HG03064 (cell line): ENCODE measurements around the gene OGN.

Experiments
- ATAC-seq: cut with Tn5 transposase; IDR thresholded peaks from one replicate; pipeline ENCODE4 v1.9.1; 2021; ENCODE audit warnings: low read depth; ENCODE audit not compliant: unreplicated experiment

Gene OGN

GRCh38 chr9:92406477-92406876 is 2.1 kb upstream of the OGN start:
- no peak for ATAC-seq

DNA sequence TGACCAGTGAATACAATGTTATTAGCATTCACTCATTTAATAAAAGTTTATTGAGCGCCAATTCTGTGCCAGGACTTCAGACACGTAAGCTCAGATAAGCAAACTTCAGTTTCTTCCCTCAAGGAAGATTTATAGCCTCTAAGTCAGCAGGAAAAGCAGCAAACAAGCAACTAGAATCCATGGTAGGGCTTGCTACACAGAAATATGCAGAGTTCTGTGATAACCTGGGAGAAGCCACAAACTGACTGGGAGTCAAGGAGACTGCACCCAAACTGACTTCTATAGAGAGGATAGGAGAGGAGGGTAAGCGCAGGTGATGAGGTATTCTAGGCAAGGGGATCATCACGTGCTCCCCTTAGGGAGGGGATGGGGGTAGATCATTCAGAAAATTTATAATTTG is 1.4 kb upstream of the OGN start:
- ATAC-seq: no peak

GRCh38 chr9:92402826-92403745 is 1.3 kb downstream of the OGN start:
- ATAC-seq: no peak

- ATAC-seq: no peak
Measured at GRCh38 chr9:92402360-92402759, 2.0 kb downstream of the OGN start.

DNA sequence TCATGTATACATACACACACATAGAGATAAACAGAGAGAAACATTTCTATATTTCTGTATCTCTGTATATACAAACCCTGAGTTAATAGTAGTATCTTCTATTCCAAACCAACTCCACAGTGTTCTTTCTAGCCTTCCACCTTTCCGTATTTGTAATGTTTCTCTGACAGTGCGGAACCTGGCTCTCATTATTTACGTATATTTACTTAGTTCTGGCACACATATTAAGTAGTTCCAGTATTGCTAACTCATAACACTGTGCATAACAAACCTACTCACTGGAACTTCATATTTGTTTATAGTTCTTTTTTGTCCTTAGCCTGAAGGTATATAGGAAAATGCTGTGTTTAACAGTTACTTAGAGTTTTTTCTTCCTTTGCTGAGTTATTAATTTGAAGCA is 6.5 kb downstream of the OGN start:
- ATAC-seq: no peak

DNA sequence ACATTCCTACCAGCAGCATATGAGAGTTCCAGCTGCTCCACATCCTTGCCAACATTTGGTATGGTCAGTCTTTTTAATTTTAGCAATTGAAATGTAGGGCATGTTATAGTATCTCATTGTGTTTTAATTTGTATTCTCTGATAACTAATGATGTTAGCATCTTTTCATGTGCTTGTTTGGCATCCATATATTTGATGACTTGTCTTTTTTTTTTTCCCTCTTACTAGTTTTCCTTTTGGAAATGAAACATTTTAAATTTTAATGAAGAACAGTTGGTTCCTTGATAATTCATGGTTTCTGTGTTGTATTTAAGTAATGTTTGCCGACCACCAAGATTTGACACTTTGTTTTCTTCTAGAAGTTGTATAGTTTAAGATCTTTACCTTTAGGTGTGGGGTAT is 8.8 kb downstream of the OGN start:
- ATAC-seq: no peak

DNA sequence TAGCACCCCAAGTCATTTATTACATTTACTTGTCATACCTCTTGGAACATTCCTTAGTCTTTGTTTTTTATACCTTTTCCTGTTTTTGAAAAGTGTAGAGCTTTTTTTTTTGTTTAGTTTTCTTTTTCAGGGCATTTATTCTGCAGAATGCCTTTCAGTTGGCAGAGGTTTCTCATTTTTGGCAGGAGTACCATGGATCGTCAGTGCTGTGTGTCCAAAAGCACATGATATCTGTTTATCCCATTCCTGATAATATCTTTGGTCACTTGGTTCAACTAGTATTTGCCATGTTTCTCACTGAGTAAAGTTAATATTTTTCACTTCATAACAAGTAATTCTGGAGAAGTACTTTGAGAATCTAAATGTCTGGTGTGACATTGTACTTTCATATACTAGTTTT is 10.7 kb downstream of the OGN start:
- ATAC-seq: no peak

- ATAC-seq: no peak
Measured at GRCh38 chr9:92392690-92393089, 11.7 kb downstream of the OGN start.

GRCh38 chr9:92385953-92386352 is 18.4 kb downstream of the OGN start:
- ATAC-seq: no peak

DNA sequence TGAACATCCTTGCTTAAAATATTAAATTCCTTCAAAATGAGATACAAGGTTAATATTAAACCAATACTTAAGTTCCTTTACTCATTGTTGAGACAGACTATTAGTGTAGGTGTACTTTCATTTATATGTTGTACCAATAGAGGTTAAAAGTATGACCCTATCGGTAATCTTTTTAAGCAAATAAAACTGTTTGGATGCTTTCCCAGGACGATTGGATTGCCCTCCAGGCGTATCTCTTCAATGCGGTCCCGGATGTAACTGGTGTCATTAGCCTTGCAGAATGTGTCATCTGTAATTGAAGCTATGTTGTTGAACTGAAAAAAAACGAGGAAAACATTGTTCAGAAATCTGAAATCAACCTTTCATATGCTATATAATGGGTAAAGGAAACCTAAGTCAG is 18.9 kb downstream of the OGN start:
- no peak for ATAC-seq

DNA sequence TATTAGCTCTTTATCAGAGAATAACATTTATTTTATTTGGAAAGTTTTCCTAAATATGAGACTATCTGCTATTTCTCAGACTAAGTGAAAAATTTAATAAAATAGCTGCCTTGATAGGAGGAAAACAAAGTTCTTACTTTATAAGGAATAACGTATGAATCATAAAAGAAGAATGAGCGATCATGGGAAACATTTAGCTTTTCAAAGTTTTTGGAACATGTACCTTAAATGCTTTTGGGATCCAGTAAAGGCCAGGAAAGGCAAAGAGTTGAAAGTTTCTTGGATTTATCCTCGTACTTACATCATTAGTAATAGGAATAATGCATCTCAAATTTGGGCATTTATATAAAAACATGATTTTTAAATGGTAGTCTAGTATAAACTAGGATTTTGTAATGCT is 19.4 kb downstream of the OGN start:
- no peak for ATAC-seq

- no peak for ATAC-seq
Measured at GRCh38 chr9:92384375-92384774, 20.0 kb downstream of the OGN start.

- ATAC-seq: no peak
Measured at GRCh38 chr9:92381775-92382174, 22.6 kb downstream of the OGN start.

DNA sequence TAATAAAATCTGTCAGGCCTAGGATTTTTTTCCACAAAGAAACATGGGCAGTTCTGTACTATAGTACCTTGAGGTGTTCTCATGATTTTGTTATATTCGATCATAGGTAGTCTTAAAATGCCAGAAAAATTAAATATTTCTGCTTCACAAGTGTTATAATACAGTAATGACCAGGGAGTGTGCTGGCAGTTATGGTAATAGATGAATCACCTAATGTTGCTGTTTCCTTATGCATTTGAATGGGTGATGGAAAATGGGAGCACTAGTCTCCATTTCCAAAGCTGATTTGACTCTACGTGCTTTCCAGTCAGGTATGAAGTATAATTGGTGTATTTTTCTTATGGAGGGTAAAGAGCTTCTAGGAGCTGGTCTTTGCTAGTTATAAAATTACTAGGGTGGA is 23.8 kb downstream of the OGN start:
- no peak for ATAC-seq

DNA sequence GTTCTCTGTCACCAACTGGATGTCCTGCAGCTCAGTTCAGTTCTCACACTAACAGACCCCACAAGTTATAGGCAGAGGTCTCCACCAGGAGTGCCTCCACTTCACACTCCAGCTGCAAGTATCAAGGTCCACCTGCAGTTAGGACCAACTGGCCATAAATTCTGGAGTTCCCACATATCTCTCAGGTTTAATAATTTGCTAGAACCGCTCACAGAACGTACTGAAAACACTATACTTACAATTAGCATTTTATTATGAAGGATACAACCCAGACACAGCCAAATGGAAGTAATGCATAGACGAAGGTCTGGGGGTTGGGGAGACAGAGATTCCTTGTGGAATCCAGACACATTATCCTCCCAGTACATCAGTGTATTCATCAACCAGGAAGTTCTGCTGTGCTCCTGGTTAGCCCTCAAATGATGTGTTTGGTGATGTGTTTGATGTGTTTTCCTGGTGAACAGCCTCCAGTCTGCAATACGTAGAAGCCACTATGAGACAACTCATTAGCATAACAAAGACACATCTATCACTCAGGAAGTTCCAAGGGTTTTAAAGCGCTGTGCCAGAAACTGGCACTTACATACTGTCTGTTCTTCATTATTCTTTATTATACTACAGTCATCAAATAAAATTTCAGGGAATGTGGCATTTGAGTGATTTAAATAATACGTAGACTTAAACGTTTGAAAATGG is 25.4 kb downstream of the OGN start:
- ATAC-seq: no peak

DNA sequence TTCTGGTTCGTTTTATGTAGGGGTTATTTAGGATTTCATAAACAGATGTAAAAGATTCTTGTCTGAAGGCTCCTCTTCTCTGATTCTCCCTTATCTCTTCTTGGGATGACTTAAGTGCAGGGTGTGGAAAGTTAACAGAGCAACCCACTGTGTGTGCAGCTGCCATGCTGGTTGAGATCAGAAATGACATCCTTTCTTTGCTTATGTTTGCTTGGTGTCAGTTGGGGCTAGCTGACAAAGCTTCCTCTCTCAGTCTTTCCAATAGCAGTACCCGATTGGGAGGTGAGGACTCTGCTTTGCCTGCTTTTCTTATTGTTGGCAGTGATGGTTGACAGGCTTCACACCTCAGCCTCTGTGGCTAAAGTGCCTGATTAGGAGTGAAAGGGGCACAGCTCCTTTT is 26.5 kb downstream of the OGN start:
- ATAC-seq: no peak

DNA sequence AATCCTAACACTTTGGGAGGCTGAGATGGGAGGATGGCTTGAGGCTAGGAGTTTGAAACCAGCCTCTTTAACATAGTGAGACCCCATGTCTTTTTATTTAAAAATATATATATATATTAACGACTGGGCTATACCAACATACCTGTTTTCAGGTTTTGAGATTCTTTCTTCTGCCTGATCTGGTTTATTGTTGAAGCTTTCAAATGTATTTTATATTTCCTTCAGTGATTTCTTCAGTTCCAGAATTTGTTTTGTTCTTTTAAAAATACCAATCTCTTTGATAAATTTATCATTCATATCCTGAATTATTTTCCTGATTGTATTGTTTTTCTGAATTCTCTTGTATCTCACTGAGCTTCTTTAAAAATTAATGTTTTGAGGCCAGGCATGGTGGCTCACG is 31.2 kb downstream of the OGN start:
- no peak for ATAC-seq

DNA sequence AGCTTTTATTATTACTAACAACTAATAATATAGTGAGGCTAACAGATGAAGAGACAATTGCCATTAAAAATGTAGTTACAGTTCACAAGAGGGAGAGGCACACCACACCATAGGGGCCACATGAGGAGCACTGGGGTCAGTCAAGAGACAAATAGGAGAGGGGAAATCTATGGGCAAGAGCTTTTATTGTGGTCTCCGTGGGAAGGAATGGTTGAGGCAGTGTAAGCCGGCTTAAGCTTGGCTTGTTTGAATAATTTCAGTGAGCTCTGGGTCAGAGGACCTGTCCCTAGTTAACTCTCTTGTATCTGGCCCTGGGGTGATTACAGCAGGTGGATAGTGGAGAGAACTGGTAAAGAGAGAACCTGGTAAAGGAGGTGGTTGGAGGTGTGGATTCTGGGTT is 35.3 kb downstream of the OGN start:
- no peak for ATAC-seq

DNA sequence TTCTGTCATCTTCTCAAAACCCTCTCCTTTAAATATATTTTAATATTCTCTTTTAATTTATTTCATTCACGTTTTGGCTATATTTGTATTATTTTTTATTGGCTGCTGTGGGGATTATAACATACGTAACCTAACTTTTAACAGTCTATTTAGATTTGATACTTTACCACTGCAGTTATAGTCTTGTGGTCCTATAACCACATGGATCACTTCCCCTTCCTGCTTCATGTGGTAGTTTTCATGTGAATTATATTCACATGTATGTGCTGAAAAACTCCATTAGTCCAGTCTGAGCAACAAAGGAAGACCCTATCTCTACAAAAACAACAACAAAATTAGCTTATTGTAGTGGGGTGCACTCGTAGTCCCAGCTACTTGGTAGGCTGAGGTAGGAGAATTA is 44.3 kb downstream of the OGN start:
- ATAC-seq: no peak

DNA sequence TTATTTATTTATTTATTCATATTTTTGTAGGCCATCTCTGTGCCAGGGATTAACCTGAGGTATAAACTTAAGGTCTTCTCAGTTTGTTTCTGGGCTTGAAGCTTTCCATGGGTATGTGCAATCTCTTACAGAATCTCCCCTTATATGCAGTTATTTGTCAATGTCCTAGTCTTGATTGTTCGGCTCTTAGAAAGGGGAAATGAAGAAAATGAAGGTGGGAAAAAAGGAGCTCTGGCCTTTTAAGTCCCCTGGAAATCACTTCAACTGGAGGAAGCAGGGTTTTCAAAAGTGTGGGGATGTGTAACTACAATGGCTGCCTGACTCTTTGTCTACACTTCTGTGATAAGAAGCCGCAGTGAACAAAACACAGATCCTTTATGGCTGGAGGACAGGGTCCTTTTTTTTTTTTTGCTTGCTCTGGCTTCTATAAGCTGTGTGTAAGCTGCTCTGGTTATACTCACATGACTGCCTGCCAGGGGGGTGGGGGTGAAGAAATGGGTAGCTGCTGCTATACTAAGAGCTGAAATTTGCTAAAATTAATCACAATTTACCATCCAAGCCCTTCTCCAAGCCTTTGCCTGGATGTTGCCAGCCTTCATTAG is 44.9 kb downstream of the OGN start:
- ATAC-seq: no peak

DNA sequence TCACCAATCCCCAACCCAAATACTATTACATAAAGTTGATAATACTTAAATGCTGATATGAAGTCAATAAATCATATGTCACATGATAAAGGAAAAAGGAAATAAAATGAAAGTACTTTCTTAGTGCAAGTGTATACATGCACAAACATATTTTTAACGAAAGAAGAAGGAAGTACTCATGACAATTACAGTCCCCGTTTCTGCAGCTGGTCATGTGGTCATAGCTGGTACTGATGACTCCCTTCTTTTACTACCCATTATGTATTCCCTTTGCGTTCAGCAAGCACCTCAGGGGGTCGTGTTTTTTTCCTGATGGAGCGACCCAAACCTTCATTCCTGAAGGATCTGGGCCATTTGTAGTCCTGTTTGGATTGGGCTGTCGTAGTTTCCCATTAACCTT is 51.3 kb downstream of the OGN start:
- no peak for ATAC-seq

DNA sequence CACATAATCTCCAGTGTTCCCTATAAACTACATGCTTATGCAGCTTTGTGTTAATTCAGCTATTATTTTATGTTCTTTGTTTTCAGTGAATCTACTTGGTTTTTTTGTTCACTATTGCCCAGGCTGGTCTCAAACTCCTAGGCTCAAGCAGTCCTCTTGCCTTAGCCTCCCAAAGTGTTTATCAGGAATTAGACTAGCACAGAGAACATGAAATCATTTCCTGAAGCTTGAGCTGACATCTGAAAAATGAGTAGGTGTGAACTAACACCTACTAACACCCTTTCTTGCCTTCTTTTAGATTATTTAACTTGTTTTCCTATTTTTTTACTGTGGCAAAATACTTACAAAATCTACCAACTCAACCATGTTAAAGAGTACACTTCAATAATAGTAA is 53.6 kb downstream of the OGN start:
- no peak for ATAC-seq
